H9 (cell line): ENCODE results near the gene WLS. TPM values are rescaled to one million over a fixed set of nuclear protein-coding genes. Genes with fewer than 3 reads are reported as not detected.

Source experiments
- DNase-seq: peaks from one replicate; pipeline ENCODE4 v3.0.0-alpha.2; 2017
- H2AFZ ChIP-seq: one replicate; pipeline ENCODE4 v1.6.1; 2013; ENCODE audit warnings: mild to moderate bottlenecking, low read length, control low read depth, moderate library complexity
- H2AK5ac ChIP-seq: 2 replicates; pipeline ENCODE4 v1.6.1; 2013; ENCODE audit warnings: low read length, control low read depth, mixed read lengths; ENCODE audit not compliant: insufficient read length
- H2BK120ac ChIP-seq: one replicate; pipeline ENCODE4 v1.6.1; 2013; ENCODE audit warnings: low read depth, mild to moderate bottlenecking, low read length, control low read depth, inconsistent platforms; ENCODE audit not compliant: poor library complexity, severe bottlenecking
- H2BK12ac ChIP-seq: 2 replicates; pipeline ENCODE4 v1.6.1; 2013; ENCODE audit warnings: low read length, control low read depth, mixed read lengths, low read depth; ENCODE audit not compliant: insufficient read length
- H2BK15ac ChIP-seq: 2 replicates; pipeline ENCODE4 v1.6.1; 2013; ENCODE audit warnings: low read depth, low read length, control low read depth
- H2BK20ac ChIP-seq: one replicate; pipeline ENCODE4 v1.6.1; 2013; ENCODE audit warnings: low read depth, mild to moderate bottlenecking, low read length, control low read depth, inconsistent platforms; ENCODE audit not compliant: poor library complexity, severe bottlenecking
- H2BK5ac ChIP-seq: 2 replicates; pipeline ENCODE4 v1.6.1; 2013; ENCODE audit warnings: low read length, control low read depth, mixed read lengths; ENCODE audit not compliant: insufficient read length
- H3K14ac ChIP-seq: 2 replicates; pipeline ENCODE4 v1.6.1; 2013; ENCODE audit warnings: low read length, control low read depth; ENCODE audit not compliant: insufficient read depth
- H3K18ac ChIP-seq: 2 replicates; pipeline ENCODE4 v1.6.1; 2013; ENCODE audit warnings: low read depth, mild to moderate bottlenecking, mixed read lengths, low read length, control low read depth; ENCODE audit not compliant: insufficient read length
- H3K23ac ChIP-seq: 2 replicates; pipeline ENCODE4 v1.6.1; 2013; ENCODE audit warnings: low read length, control low read depth, mixed read lengths, low read depth; ENCODE audit not compliant: insufficient read length
- H3K23me2 ChIP-seq: 2 replicates; pipeline ENCODE4 v1.6.1; 2013; ENCODE audit warnings: low read depth, mild to moderate bottlenecking, mixed read lengths, low read length, control low read depth; ENCODE audit not compliant: insufficient read length, poor library complexity, severe bottlenecking
- H3K27ac ChIP-seq: 2 replicates; pipeline ENCODE4 v1.5.1; 2013; ENCODE audit warnings: low read length, control low read depth, mixed read lengths, low read depth; ENCODE audit not compliant: insufficient read length
- H3K27me3 ChIP-seq: 2 replicates; pipeline ENCODE4 v1.6.1; 2013; ENCODE audit warnings: low read length, control low read depth, inconsistent platforms; ENCODE audit not compliant: insufficient read depth
- H3K4ac ChIP-seq: 2 replicates; pipeline ENCODE4 v1.6.1; 2013; ENCODE audit warnings: low read depth, mild to moderate bottlenecking, control low read depth, inconsistent platforms, low read length, moderate library complexity
- H3K4me1 ChIP-seq: 2 replicates; pipeline ENCODE4 v1.6.1; 2013; ENCODE audit warnings: low read length, control low read depth, inconsistent platforms; ENCODE audit not compliant: insufficient read depth
- H3K4me2 ChIP-seq: 2 replicates; pipeline ENCODE4 v1.6.1; 2013; ENCODE audit warnings: low read length, control low read depth, mixed read lengths; ENCODE audit not compliant: insufficient read length, insufficient read depth
- H3K56ac ChIP-seq: 2 replicates; pipeline ENCODE4 v1.6.1; 2013; ENCODE audit warnings: low read depth, mild to moderate bottlenecking, mixed read lengths, low read length, control low read depth; ENCODE audit not compliant: insufficient read length
- H3K79me1 ChIP-seq: 2 replicates; pipeline ENCODE4 v1.6.1; 2013; ENCODE audit warnings: low read depth, mild to moderate bottlenecking, moderate library complexity, low read length, control low read depth, inconsistent platforms; ENCODE audit not compliant: insufficient read depth, poor library complexity, severe bottlenecking
- H3K79me2 ChIP-seq: 2 replicates; pipeline ENCODE4 v1.6.1; 2013; ENCODE audit warnings: low read length, control low read depth, inconsistent platforms; ENCODE audit not compliant: insufficient read depth
- H3K9ac ChIP-seq: 2 replicates; pipeline ENCODE4 v1.6.1; 2013; ENCODE audit warnings: low read length, control low read depth, mixed read lengths; ENCODE audit not compliant: insufficient read length; ENCODE audit errors: extremely low read depth
- H3K9me3 ChIP-seq: one replicate; pipeline ENCODE4 v1.6.1; 2013; ENCODE audit warnings: low read depth, low read length, inconsistent platforms; ENCODE audit not compliant: control insufficient read depth
- H3T11ph ChIP-seq: one replicate; pipeline ENCODE4 v1.6.1; 2013; ENCODE audit warnings: mild to moderate bottlenecking, low read length, control low read depth, inconsistent platforms
- H4K20me1 ChIP-seq: one replicate; pipeline ENCODE4 v1.6.1; 2013; ENCODE audit not compliant: control insufficient read depth, insufficient read length, insufficient read depth
- H4K5ac ChIP-seq: 2 replicates; pipeline ENCODE4 v1.6.1; 2013; ENCODE audit warnings: low read depth, mild to moderate bottlenecking, mixed read lengths, low read length, control low read depth; ENCODE audit not compliant: insufficient read length
- H4K8ac ChIP-seq: replicated peaks from 2 replicates; pipeline ENCODE4 v1.6.1; 2013; ENCODE audit warnings: low read length, control low read depth, mixed read lengths, low read depth; ENCODE audit not compliant: insufficient read length
- H4K91ac ChIP-seq: 2 replicates; pipeline ENCODE4 v1.6.1; 2013; ENCODE audit warnings: low read depth, mild to moderate bottlenecking, moderate library complexity, mixed read lengths, low read length, control low read depth; ENCODE audit not compliant: insufficient read length
- H3K27ac Mint-ChIP-seq, 3 experiments: 2 replicates in 2 of 3; 3 replicates in 1 of 3; pipeline ENCODE4 v1.8.0; 2020 to 2021; ENCODE audit warnings: mixed read lengths in 3 of 3, mild to moderate bottlenecking in 1 of 3, moderate library complexity in 1 of 3
- H3K27me3 Mint-ChIP-seq: 2 replicates; pipeline ENCODE4 v1.8.0; 2021; ENCODE audit warnings: low read depth, mild to moderate bottlenecking, moderate library complexity, mixed read lengths
- H3K36me3 Mint-ChIP-seq, 3 experiments: 2 replicates in 2 of 3; 3 replicates in 1 of 3; pipeline ENCODE4 v1.8.0; 2020 to 2021; ENCODE audit warnings: low read depth in 3 of 3, mixed read lengths in 3 of 3; ENCODE audit not compliant: insufficient read depth in 1 of 3
- H3K4me1 Mint-ChIP-seq, 2 experiments: 2 replicates each; pipeline ENCODE4 v1.8.0; 2020; ENCODE audit warnings: mixed read lengths in 2 of 2
- H3K4me3 Mint-ChIP-seq, 2 experiments: 2 replicates in 1 of 2; 3 replicates in 1 of 2; pipeline ENCODE4 v1.8.0; 2020 to 2021; ENCODE audit warnings: mild to moderate bottlenecking in 2 of 2, mixed read lengths in 2 of 2, moderate library complexity in 1 of 2
- H3K9me3 Mint-ChIP-seq, 2 experiments: 2 replicates in 1 of 2; 3 replicates in 1 of 2; pipeline ENCODE4 v1.8.0; 2020; ENCODE audit warnings: mild to moderate bottlenecking in 2 of 2, mixed read lengths in 2 of 2, moderate library complexity in 1 of 2
- WGBS: extraction: QIAGEN DNeasy Blood & Tissue Kit; methylation state at CpG from one replicate; pipeline ENCODE4 v1.1.7; 2013; ENCODE audit warnings: missing lambda C conversion rate, low lambda C conversion rate, mixed read lengths; ENCODE audit not compliant: insufficient read length; ENCODE audit errors: extremely low coverage; 5-methylcytosine and 5-hydroxymethylcytosine counted together
- total RNA-seq: library from RNA; stranded (reverse); gene quantifications from 2 replicates; pipeline ENCODE4 v1.2.1, GENCODE V29; 2021
- TF ChIP-seq, protein P1 (sequence below): fragments of 200-600 bp; sonication (generic); conservative IDR thresholded peaks from 3 replicates; pipeline ENCODE4 v1.8.0; 2021; ENCODE audit warnings: antibody characterized with exemption, mild to moderate bottlenecking

Gene WLS
- total RNA-seq, 1 experiment from 2014 or later, result 0.94 TPM

DNA sequence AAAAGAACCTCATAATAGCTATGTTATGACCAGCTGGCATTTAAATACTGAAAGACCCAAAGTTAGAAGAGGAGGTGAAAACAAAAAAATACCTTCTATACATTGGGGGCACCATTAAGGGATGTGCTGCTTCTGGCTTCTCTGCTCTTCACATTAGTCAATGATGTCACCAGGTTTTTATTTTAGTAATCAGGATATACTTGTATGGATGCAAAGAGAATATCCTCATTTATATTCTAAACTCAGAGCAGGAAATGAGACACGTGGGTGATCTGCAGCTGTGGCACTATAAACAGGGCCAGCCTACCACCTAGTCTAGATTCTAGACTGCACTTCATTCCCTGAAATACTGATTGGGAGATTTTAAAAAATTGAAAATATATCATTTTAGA, 51.2 kb downstream of the WLS start:
- Histone ChIP-seq H3K4me1 (no peaks in the 10 kb centered on the region), H3K23me2 (no peaks in the 10 kb centered on the region), H3K4ac (no peak overlapping the region), H2BK15ac (no peak overlapping the region), H2AK5ac (no peak overlapping the region), H3K23ac (no peak overlapping the region), H2BK120ac (no peak overlapping the region), H2BK12ac (no peak overlapping the region), H3K79me2 (no peaks in the 10 kb centered on the region), H3K56ac (no peak overlapping the region), H3K9ac (no peak overlapping the region), H3K18ac (no peak overlapping the region), H3K4me2 (no peak overlapping the region), H3K9me3 (no peaks in the 10 kb centered on the region), H3T11ph (no peak overlapping the region), H3K27ac (no peak overlapping the region), H2AFZ (no peak overlapping the region), H4K20me1 (no peaks in the 10 kb centered on the region), H4K5ac (no peak overlapping the region), H2BK20ac (no peak overlapping the region), H3K27me3 (no peaks in the 10 kb centered on the region), H3K79me1 (no peaks in the 10 kb centered on the region), H4K91ac (no peak overlapping the region), H4K8ac (no peak overlapping the region), H3K14ac (no peak overlapping the region), H2BK5ac (no peak overlapping the region)
- no peak overlapping the region for H3K4me3 Mint-ChIP-seq
- H3K4me1 Mint-ChIP-seq, result no peaks in the 10 kb centered on the region
- no peak for DNase-seq
- H3K27ac Mint-ChIP-seq, result no peak overlapping the region
- peaks cover 3% of the 10 kb centered on the region for H3K27me3 Mint-ChIP-seq
- WGBS, result no CpG with 5 or more reads among the region's 1 CpG
- 0 out of 7 replicates have a peak, but pooled peaks cover 0 to 4% (median 0%) of the 10 kb centered on the region in 3 experiments for H3K36me3 Mint-ChIP-seq
- TF ChIP-seq, protein P1, sequence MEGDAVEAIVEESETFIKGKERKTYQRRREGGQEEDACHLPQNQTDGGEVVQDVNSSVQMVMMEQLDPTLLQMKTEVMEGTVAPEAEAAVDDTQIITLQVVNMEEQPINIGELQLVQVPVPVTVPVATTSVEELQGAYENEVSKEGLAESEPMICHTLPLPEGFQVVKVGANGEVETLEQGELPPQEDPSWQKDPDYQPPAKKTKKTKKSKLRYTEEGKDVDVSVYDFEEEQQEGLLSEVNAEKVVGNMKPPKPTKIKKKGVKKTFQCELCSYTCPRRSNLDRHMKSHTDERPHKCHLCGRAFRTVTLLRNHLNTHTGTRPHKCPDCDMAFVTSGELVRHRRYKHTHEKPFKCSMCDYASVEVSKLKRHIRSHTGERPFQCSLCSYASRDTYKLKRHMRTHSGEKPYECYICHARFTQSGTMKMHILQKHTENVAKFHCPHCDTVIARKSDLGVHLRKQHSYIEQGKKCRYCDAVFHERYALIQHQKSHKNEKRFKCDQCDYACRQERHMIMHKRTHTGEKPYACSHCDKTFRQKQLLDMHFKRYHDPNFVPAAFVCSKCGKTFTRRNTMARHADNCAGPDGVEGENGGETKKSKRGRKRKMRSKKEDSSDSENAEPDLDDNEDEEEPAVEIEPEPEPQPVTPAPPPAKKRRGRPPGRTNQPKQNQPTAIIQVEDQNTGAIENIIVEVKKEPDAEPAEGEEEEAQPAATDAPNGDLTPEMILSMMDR, result no peak
- H3K9me3 Mint-ChIP-seq, result 0 out of 5 replicates have a peak, but pooled peaks cover 0 to 5% of the 10 kb centered on the region in 2 experiments
